ENCODE results near the gene ELAVL2.

DNA sequence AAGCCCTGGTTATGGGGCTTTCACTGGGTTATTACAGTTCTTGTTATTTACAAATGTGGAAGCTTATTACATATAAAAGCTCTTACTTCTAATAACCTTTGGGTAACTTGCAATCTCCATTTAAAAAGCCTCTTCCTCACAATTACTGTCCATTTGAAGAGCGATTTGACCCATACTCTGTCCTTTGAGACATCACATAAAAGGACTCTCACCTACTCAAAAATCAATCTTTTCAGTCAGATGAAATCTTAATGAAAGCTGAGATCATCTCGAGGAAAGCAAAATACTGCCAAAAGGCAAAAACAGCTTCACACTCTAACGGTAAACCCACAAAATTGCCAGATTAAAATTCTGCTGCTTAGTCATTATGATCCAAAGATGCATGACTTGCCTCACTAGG is 29.8 kb downstream of the ELAVL2 start:
- no peak for TF ChIP-seq PRRX2 (CRISPR knock-in tag; IDR thresholded peaks at IDR 0.05)
- no peak for TF ChIP-seq ESRRA (CRISPR knock-in tag; IDR thresholded peaks at IDR 0.05; ENCODE audit: borderline replicate concordance)
